GM21529 (cell line): Measurements from ENCODE around the gene SERPINH1.
A peak's percentile ranks its signal among the peaks of the same experiment; 100 is the strongest.

Experiments used
- ATAC-seq: cut with Tn5 transposase; IDR thresholded peaks from one replicate; pipeline ENCODE4 v1.9.1; 2021; ENCODE audit not compliant: unreplicated experiment

SERPINH1 gene

GRCh38 chr11:75562048-75562835, at the start of gene SERPINH1:
Gene SERPINH1, plus strand, starts transcription at chr11:75562253. Its CDS starts 4,097 bp downstream, at chr11:75566350.
- peak; percentile 74 for ATAC-seq

GRCh38 chr11:75513250-75513649, 48.8 kb upstream of the SERPINH1 start:
- ATAC-seq: no peak

GRCh38 chr11:75514596-75514995, 47.5 kb upstream of the SERPINH1 start:
- ATAC-seq: no peak

GRCh38 chr11:75516140-75516539, 45.9 kb upstream of the SERPINH1 start:
- no peak for ATAC-seq

- no peak for ATAC-seq
Measured at GRCh38 chr11:75516886-75517285, 45.2 kb upstream of the SERPINH1 start.

GRCh38 chr11:75518204-75518549, 43.9 kb upstream of the SERPINH1 start:
- ATAC-seq: no peak

- no peak for ATAC-seq
Measured at GRCh38 chr11:75518771-75519653, 43.0 kb upstream of the SERPINH1 start.

- no peak for ATAC-seq
Measured at GRCh38 chr11:75520688-75521087, 41.4 kb upstream of the SERPINH1 start.

- ATAC-seq: no peak
Measured at GRCh38 chr11:75522286-75523044, 39.6 kb upstream of the SERPINH1 start.

GRCh38 chr11:75523189-75523588, 38.9 kb upstream of the SERPINH1 start:
- ATAC-seq: no peak

- ATAC-seq: no peak
Measured at GRCh38 chr11:75523811-75524664, 38.0 kb upstream of the SERPINH1 start.

- peak; percentile 6 for ATAC-seq
Measured at GRCh38 chr11:75524665-75525432, 37.2 kb upstream of the SERPINH1 start.

GRCh38 chr11:75525433-75526191, 36.4 kb upstream of the SERPINH1 start, which contains the start of gene GDPD5:
Gene GDPD5, minus strand, starts transcription at chr11:75525941. Its CDS starts 48,206 bp downstream, at chr11:75477735.
- peak; percentile 65 for ATAC-seq

- ATAC-seq: no peak
Measured at GRCh38 chr11:75526192-75526541, 35.9 kb upstream of the SERPINH1 start.

GRCh38 chr11:75527130-75527529, 34.9 kb upstream of the SERPINH1 start:
- ATAC-seq: no peak

- no peak for ATAC-seq
Measured at GRCh38 chr11:75527938-75528735, 33.9 kb upstream of the SERPINH1 start.

GRCh38 chr11:75530577-75530976, 31.5 kb upstream of the SERPINH1 start:
- ATAC-seq: no peak

GRCh38 chr11:75531325-75531724, 30.7 kb upstream of the SERPINH1 start:
- no peak for ATAC-seq
